ENCODE data around the gene NME7. TPM values are rescaled to one million over a fixed set of nuclear protein-coding genes. Genes with fewer than 3 reads are reported as not detected.
"Not testable (repeated sequence)": the region's sequence is repeated elsewhere in the genome, so short reads cannot be mapped to it uniquely, and the experiment has no call there.

Gene NME7
- total RNA-seq, 1 donor from 2014 or later = 23.6 TPM

DNA sequence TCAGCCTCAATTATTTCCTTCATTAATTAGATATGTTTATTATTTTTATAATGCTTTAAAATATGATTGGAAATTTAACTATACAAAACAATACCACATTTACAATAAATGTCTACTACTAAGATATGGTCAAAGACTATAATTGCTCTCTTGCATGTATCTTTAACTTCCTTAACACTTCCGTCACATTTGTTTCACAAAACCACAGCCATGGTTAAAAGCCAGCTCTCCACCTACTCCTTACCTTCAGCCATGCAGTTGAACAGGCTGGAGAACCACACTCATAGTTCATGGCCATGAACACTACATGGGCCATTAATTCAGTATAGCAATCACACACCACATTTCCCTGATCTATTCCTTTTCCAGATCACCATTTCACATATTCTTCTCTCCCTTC is 72.2 kb downstream of the NME7 start:
- H3K9me3 ChIP-seq = no peaks in the 10 kb centered on the region
- no peak overlapping the region for H3K4me3 ChIP-seq
- TF ChIP-seq POLR2AphosphoS5 (IDR thresholded peaks at IDR 0.05; ENCODE audit: insufficient read depth in 1 of 2, low read depth in 1 of 2) = no peak
- TF ChIP-seq POLR2A (IDR thresholded peaks at IDR 0.05) = no peak
- TF ChIP-seq, protein P1, sequence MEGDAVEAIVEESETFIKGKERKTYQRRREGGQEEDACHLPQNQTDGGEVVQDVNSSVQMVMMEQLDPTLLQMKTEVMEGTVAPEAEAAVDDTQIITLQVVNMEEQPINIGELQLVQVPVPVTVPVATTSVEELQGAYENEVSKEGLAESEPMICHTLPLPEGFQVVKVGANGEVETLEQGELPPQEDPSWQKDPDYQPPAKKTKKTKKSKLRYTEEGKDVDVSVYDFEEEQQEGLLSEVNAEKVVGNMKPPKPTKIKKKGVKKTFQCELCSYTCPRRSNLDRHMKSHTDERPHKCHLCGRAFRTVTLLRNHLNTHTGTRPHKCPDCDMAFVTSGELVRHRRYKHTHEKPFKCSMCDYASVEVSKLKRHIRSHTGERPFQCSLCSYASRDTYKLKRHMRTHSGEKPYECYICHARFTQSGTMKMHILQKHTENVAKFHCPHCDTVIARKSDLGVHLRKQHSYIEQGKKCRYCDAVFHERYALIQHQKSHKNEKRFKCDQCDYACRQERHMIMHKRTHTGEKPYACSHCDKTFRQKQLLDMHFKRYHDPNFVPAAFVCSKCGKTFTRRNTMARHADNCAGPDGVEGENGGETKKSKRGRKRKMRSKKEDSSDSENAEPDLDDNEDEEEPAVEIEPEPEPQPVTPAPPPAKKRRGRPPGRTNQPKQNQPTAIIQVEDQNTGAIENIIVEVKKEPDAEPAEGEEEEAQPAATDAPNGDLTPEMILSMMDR (IDR thresholded peaks at IDR 0.05) = no peak
- intact Hi-C loops (cut with DNase I) = no loop called here
- DNase-seq (ENCODE audit: extremely low spot score in 2 of 2) = no peak
- H3K4me1 ChIP-seq = no peaks in the 10 kb centered on the region
- no peaks in the 10 kb centered on the region for H3K27me3 ChIP-seq
- H3K27ac ChIP-seq = no peak overlapping the region
- H3K36me3 ChIP-seq = peaks cover 0 to 5% of the 10 kb centered on the region in 2 donors

DNA sequence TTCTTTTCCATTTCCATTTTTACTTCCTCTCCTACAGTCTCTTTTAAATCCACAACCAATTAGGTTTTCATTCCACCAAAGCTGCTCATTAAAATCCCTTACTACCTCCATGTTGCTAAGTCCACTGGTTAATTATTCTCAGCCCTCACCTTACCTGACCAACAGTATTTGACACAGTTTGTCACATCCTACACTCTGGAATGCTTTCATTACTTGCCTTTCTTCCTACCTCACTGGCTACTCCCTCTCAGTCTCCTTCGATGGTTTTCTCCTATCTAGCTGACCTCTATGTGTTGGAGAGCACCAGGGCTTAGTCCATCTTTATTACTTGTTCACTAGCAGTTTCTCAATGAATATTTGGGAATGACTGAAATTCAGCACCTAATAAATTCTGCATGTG is 78.6 kb downstream of the NME7 start:
- H3K36me3 ChIP-seq = no peaks in the 10 kb centered on the region
- no peak for DNase-seq (ENCODE audit: extremely low spot score in 2 of 2)
- no peaks in the 10 kb centered on the region for H3K27me3 ChIP-seq
- no peak overlapping the region for H3K4me3 ChIP-seq
- no peaks in the 10 kb centered on the region for H3K4me1 ChIP-seq
- no peaks in the 10 kb centered on the region for H3K9me3 ChIP-seq
- TF ChIP-seq POLR2AphosphoS5 (IDR thresholded peaks at IDR 0.05; ENCODE audit: insufficient read depth in 1 of 2, low read depth in 1 of 2) = no peak
- TF ChIP-seq, protein P1 (IDR thresholded peaks at IDR 0.05) = no peak
- TF ChIP-seq POLR2A (IDR thresholded peaks at IDR 0.05) = no peak
- H3K27ac ChIP-seq = no peak overlapping the region
- intact Hi-C loops (cut with DNase I) = no loop called here

DNA sequence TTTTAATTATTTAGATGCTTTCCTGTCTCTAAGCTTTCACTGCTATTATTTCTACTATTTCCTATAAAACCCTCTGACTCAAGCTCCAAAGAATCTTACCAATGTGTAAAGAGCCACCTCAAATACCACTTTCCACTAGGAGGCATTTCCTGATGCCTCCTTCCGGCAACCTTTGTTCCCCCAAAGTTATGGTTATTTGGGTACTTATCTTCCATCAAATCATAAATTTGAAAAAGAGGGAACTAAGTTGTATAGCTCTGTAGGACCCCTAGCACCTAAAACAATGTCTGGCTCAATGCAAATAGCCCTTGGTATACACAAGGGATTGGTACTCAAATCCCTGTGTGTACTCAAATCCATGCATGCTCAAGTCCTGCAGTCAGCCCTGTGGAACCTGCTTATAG is 79.6 kb downstream of the NME7 start:
- intact Hi-C loops (cut with DNase I) = no loop called here
- no peak for TF ChIP-seq POLR2A (IDR thresholded peaks at IDR 0.05)
- TF ChIP-seq POLR2AphosphoS5 (IDR thresholded peaks at IDR 0.05; ENCODE audit: insufficient read depth in 1 of 2, low read depth in 1 of 2) = no peak
- TF ChIP-seq, protein P1 (IDR thresholded peaks at IDR 0.05) = no peak
- Histone ChIP-seq H3K4me1 (no peaks in the 10 kb centered on the region), H3K27me3 (no peaks in the 10 kb centered on the region), H3K4me3 (no peak overlapping the region), H3K36me3 (no peaks in the 10 kb centered on the region), H3K27ac (no peak overlapping the region), H3K9me3 (no peaks in the 10 kb centered on the region)
- DNase-seq (ENCODE audit: extremely low spot score in 2 of 2) = no peak

DNA sequence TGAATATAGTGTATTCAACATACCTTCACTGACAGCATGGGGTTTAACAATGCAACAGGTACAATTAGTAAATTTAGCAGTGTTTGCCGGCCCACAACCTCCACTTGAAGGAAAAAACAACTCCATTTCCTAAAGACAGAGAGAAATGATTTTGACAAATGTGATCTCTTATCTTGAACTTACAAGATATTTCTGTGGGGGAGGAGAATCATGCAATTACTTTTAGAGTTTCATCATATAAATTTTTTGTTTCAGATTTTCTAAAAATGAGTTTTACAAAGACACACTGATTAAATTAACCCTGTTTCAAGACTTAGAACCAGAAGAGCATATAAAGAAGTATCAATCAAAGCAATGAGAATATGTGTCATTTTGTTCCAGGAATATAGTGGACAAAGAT is 80.3 kb downstream of the NME7 start:
- TF ChIP-seq POLR2AphosphoS5 (IDR thresholded peaks at IDR 0.05; ENCODE audit: insufficient read depth in 1 of 2, low read depth in 1 of 2) (no peak), POLR2A (IDR thresholded peaks at IDR 0.05) (no peak)
- TF ChIP-seq, protein P1 (IDR thresholded peaks at IDR 0.05) = no peak
- Histone ChIP-seq H3K4me1 (no peaks in the 10 kb centered on the region), H3K27ac (no peak overlapping the region), H3K36me3 (no peaks in the 10 kb centered on the region), H3K27me3 (no peaks in the 10 kb centered on the region), H3K4me3 (no peak overlapping the region), H3K9me3 (no peaks in the 10 kb centered on the region)
- DNase-seq (ENCODE audit: extremely low spot score in 2 of 2) = no peak
- intact Hi-C loops (cut with DNase I) = no loop called here

DNA sequence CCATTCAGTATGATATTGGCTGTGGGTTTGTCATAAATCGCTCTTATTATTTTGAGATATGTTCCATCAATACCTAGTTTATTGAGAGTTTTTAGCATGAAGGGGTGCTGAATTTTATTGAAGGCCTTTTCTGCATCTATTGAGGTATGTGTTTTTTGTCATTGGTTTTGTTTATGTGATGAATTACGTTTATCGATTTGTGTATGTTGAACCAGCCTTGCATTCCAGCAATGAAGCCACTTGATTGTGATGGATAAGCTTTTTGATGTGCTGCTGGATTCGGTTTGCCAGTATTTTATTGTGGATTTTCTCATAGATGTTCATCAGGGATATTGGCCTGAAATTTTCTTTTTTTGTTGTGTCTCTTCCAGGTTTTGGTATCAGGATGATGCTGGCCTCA is 86.0 kb downstream of the NME7 start:
- H3K36me3 ChIP-seq; H3K9me3 ChIP-seq; H3K27ac ChIP-seq; intact Hi-C loops (cut with DNase I); H3K4me3 ChIP-seq; DNase-seq (ENCODE audit: extremely low spot score in 2 of 2); H3K27me3 ChIP-seq; H3K4me1 ChIP-seq: not testable (repeated sequence)

DNA sequence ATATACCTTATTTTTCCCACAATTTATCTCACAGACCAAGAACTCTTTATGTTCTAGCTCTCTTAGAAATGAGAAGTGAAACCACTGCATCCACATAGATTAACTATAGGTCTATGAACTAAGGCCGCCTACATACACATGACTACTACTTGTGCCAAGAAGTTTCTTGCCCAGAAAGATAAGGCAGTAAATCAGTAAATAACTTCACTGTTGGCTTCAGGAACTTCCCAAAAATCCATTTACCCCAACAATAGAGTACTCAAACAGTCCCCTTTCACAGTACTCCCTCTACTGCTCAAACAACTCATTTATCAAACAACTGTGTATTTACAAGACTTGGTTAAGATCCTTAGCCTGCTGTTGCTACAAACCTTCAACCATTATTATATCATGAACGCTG is 96.5 kb downstream of the NME7 start:
- DNase-seq (ENCODE audit: extremely low spot score in 2 of 2) = no peak
- Histone ChIP-seq H3K27ac (no peak overlapping the region), H3K36me3 (no peaks in the 10 kb centered on the region), H3K27me3 (no peaks in the 10 kb centered on the region), H3K9me3 (no peaks in the 10 kb centered on the region), H3K4me3 (no peak overlapping the region), H3K4me1 (no peaks in the 10 kb centered on the region)
- intact Hi-C loops (cut with DNase I) = no loop called here
- TF ChIP-seq POLR2A (IDR thresholded peaks at IDR 0.05) (no peak), POLR2AphosphoS5 (IDR thresholded peaks at IDR 0.05; ENCODE audit: insufficient read depth in 1 of 2, low read depth in 1 of 2) (no peak)
- TF ChIP-seq, protein P1 (IDR thresholded peaks at IDR 0.05) = no peak

All from vagina (tissue), 2 donors.